Fibroblast of skin of scalp (primary cell): Measurements from ENCODE around the gene NOM1.
"Not testable (repeated sequence)": the region's sequence is repeated elsewhere in the genome, so short reads cannot be mapped to it uniquely, and the experiment has no call there.

Experiments used
- DNase-seq: peaks from one replicate; pipeline ENCODE4 v3.0.0-alpha.2; 2013

NOM1 gene

GRCh38 chr7:156941393-156942182, 7.9 kb upstream of the NOM1 start:
- no peak for DNase-seq

GRCh38 chr7:156942708-156943090, 6.8 kb upstream of the NOM1 start:
- no peak for DNase-seq

GRCh38 chr7:156943091-156944041, 6.1 kb upstream of the NOM1 start:
- no peak for DNase-seq

- DNase-seq, result no peak
Measured at GRCh38 chr7:156944876-156945275, 4.6 kb upstream of the NOM1 start.

- no peak for DNase-seq
Measured at GRCh38 chr7:156947120-156947843, 2.2 kb upstream of the NOM1 start.

GRCh38 chr7:156948361-156948760, 1.2 kb upstream of the NOM1 start:
- DNase-seq, result no peak

- DNase-seq, result no peak
Measured at GRCh38 chr7:156950381-156950858, 908 bp downstream of the NOM1 start.

- DNase-seq, result not testable (repeated sequence)
Measured at GRCh38 chr7:156953215-156953614, 3.7 kb downstream of the NOM1 start.

- DNase-seq, result no peak
Measured at GRCh38 chr7:156954941-156955340, 5.4 kb downstream of the NOM1 start.

GRCh38 chr7:156956727-156957126, 7.2 kb downstream of the NOM1 start:
- DNase-seq, result no peak

GRCh38 chr7:156962145-156962544, 12.6 kb downstream of the NOM1 start:
- DNase-seq, result no peak

- no peak for DNase-seq
Measured at GRCh38 chr7:156962897-156963296, 13.4 kb downstream of the NOM1 start.

- DNase-seq, result no peak
Measured at GRCh38 chr7:156963472-156963871, 14.0 kb downstream of the NOM1 start.

- DNase-seq, result no peak
Measured at GRCh38 chr7:156964971-156965370, 15.5 kb downstream of the NOM1 start.

GRCh38 chr7:156966387-156966786, 16.9 kb downstream of the NOM1 start:
- no peak for DNase-seq

- no peak for DNase-seq
Measured at GRCh38 chr7:156968183-156968582, 18.7 kb downstream of the NOM1 start.

- DNase-seq, result no peak
Measured at GRCh38 chr7:156969972-156970420, 20.5 kb downstream of the NOM1 start.

- no peak for DNase-seq
Measured at GRCh38 chr7:156975620-156976019, 26.1 kb downstream of the NOM1 start.

GRCh38 chr7:156979007-156979606, 29.6 kb downstream of the NOM1 start:
- DNase-seq, result no peak

GRCh38 chr7:156979711-156980110, 30.2 kb downstream of the NOM1 start:
- no peak for DNase-seq

GRCh38 chr7:156984174-156984891, 34.8 kb downstream of the NOM1 start:
- DNase-seq, result peak; percentile 49
